Endothelial cell (in vitro differentiated cells): ENCODE measurements around the gene LANCL2. TPM values are rescaled to one million over a fixed set of nuclear protein-coding genes. Genes with fewer than 3 reads are reported as not detected.
"Not testable (repeated sequence)": the region's sequence is repeated elsewhere in the genome, so short reads cannot be mapped to it uniquely, and the experiment has no call there.

Experiments
- DNase-seq: peaks from one replicate; pipeline ENCODE4 v3.0.0; 2021; ENCODE audit warnings: low spot score
- H3K27ac Mint-ChIP-seq: one replicate; pipeline ENCODE4 v1.8.0; 2021; ENCODE audit warnings: mixed read lengths, inconsistent platforms; ENCODE audit not compliant: unreplicated experiment
- H3K27me3 Mint-ChIP-seq: one replicate; pipeline ENCODE4 v1.8.0; 2021; ENCODE audit warnings: mild to moderate bottlenecking, moderate library complexity, mixed read lengths, inconsistent platforms; ENCODE audit not compliant: unreplicated experiment
- H3K36me3 Mint-ChIP-seq: one replicate; pipeline ENCODE4 v1.8.0; 2021; ENCODE audit warnings: mild to moderate bottlenecking, low read depth, mixed read lengths, inconsistent platforms; ENCODE audit not compliant: unreplicated experiment
- H3K4me1 Mint-ChIP-seq: one replicate; pipeline ENCODE4 v1.8.0; 2021; ENCODE audit warnings: mild to moderate bottlenecking, mixed read lengths, inconsistent platforms; ENCODE audit not compliant: unreplicated experiment
- H3K4me3 Mint-ChIP-seq: one replicate; pipeline ENCODE4 v1.8.0; 2021; ENCODE audit warnings: mild to moderate bottlenecking, mixed read lengths, inconsistent platforms; ENCODE audit not compliant: unreplicated experiment
- H3K9me3 Mint-ChIP-seq: one replicate; pipeline ENCODE4 v1.8.0; 2021; ENCODE audit warnings: mixed read lengths, inconsistent platforms; ENCODE audit not compliant: unreplicated experiment
- total RNA-seq: library from RNA; stranded (reverse); fragmentation: NEBNext Ultra II Directional; extraction: Animal tissue kit (Norgen Biotek cat#: 25700); gene quantifications from one replicate; pipeline ENCODE4 v1.2.1, GENCODE V29; 2021; ENCODE audit not compliant: unreplicated experiment
- TF ChIP-seq, protein P1 (sequence below): fragments of 200-600 bp; sonication (generic); IDR thresholded peaks from one replicate; pipeline ENCODE4 v1.5.0; 2021; ENCODE audit warnings: antibody characterized with exemption; ENCODE audit not compliant: unreplicated experiment

The LANCL2 gene
- total RNA-seq, 1 donor from 2014 or later = 14.8 TPM

DNA sequence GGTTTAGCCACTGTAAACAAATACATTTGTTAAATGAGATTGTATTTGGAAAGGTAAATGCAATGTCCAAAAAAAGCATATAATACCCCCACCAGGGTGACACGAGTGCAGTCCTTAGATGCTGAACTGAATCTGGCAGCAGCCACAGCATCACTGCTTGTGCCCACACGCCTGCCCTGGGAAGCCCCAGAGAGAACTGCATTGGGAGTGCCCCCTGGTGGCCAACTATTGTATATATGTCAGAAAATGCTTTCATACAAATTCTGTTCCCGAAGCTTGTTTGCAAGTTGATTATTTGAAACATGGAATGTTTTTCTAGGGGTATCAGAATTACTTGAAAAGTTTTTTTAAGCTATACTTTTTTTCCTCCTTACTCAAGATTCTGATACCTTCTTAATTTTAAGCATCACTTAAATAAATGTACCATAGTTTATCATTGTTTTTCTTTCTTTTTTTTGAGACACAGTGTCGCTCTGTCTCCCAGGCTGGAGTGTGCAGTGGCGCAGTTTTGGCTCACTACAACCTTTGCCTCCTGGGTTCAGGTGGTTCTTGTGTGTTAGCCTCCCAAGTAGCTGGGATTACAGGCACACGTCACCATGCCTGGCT, 50.1 kb downstream of the LANCL2 start:
- TF ChIP-seq, protein P1, sequence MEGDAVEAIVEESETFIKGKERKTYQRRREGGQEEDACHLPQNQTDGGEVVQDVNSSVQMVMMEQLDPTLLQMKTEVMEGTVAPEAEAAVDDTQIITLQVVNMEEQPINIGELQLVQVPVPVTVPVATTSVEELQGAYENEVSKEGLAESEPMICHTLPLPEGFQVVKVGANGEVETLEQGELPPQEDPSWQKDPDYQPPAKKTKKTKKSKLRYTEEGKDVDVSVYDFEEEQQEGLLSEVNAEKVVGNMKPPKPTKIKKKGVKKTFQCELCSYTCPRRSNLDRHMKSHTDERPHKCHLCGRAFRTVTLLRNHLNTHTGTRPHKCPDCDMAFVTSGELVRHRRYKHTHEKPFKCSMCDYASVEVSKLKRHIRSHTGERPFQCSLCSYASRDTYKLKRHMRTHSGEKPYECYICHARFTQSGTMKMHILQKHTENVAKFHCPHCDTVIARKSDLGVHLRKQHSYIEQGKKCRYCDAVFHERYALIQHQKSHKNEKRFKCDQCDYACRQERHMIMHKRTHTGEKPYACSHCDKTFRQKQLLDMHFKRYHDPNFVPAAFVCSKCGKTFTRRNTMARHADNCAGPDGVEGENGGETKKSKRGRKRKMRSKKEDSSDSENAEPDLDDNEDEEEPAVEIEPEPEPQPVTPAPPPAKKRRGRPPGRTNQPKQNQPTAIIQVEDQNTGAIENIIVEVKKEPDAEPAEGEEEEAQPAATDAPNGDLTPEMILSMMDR = peak; percentile 98
- no peak overlapping the region for H3K4me3 Mint-ChIP-seq
- DNase-seq = peak; percentile 82
- no peak overlapping the region for H3K27ac Mint-ChIP-seq
- no peaks in the 10 kb centered on the region for H3K4me1 Mint-ChIP-seq
- no peaks in the 10 kb centered on the region for H3K36me3 Mint-ChIP-seq
- no peaks in the 10 kb centered on the region for H3K9me3 Mint-ChIP-seq
- H3K27me3 Mint-ChIP-seq = no peaks in the 10 kb centered on the region

DNA sequence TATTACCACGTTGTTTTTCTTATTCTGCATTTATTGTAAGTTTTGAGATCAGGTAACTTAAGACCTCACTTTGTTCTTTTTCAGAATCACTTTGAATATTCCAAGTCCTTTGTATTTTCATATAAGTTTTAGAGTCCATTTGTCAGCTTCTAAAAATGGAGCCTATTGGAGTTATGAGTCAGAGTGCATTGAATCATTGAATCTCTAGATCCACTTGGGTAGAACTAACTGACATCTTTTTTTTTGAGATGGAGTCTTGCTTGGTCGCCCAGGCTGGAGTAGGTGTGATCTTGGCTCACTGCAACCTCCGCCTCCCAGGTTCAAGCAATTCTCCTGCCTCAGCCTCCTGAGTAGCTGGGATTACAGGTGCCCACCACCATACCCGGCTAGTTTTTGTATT, 52.3 kb downstream of the LANCL2 start:
- H3K4me1 Mint-ChIP-seq, H3K4me3 Mint-ChIP-seq, H3K9me3 Mint-ChIP-seq, DNase-seq, H3K36me3 Mint-ChIP-seq, H3K27me3 Mint-ChIP-seq, H3K27ac Mint-ChIP-seq: not testable (repeated sequence)

GRCh38 chr7:55420530-55420929, 55.4 kb downstream of the LANCL2 start:
- Mint-ChIP-seq H3K27ac (no peak overlapping the region), H3K27me3 (no peaks in the 10 kb centered on the region), H3K36me3 (no peaks in the 10 kb centered on the region), H3K9me3 (no peaks in the 10 kb centered on the region), H3K4me1 (no peaks in the 10 kb centered on the region), H3K4me3 (no peak overlapping the region)
- no peak for DNase-seq
- TF ChIP-seq, protein P1 = no peak

DNA sequence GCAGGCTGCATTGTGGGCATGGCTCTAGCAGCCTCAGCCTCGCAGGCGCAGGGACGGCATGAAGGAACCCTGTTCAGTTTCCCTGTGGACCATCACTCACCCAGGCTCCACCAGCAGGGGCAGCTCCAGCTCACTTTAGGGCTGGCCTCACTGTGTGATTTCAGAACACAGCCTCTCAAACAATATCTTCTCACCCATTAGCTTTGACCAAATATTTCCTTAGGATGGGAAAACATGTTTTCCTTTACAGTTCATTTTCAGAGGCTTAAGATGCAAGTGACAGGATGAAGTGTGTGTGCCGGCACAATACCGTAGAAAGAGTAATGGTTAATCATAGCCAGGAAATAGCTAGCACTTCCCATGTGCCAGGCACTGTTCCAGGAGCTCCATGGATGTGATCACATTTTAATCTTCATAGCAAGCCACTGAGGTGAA, 58.2 kb downstream of the LANCL2 start:
- Mint-ChIP-seq H3K36me3 (peaks cover 9% of the 10 kb centered on the region), H3K27me3 (no peaks in the 10 kb centered on the region), H3K4me1 (no peaks in the 10 kb centered on the region), H3K27ac (no peak overlapping the region), H3K9me3 (no peaks in the 10 kb centered on the region), H3K4me3 (no peak overlapping the region)
- TF ChIP-seq, protein P1 = no peak
- no peak for DNase-seq

DNA sequence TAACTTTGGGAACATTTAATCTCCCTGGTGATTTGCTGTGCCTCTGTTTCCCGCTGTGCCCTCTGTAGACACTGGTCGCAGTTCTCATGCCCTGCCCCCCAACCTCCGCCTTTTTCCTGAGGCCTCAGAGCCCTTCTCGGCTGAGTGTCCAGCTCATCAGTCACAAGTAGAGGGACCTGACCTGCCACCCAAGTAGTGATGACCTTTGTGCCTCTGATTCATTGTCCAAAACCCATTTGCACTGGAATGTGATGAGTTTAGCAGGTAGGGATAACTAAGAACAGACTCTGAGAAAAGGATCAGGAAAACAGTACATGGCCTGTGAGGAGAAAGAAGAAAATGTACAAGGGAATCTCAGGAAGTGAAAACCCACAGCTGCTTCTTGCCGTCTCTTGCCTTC, 58.8 kb downstream of the LANCL2 start:
- no peak for DNase-seq

More for the DNA sequence above, 58.8 kb downstream of the LANCL2 start:
- no peaks in the 10 kb centered on the region for H3K9me3 Mint-ChIP-seq
- H3K27ac Mint-ChIP-seq = no peak overlapping the region
- peaks cover 9% of the 10 kb centered on the region for H3K36me3 Mint-ChIP-seq
- TF ChIP-seq, protein P1 = no peak
- no peaks in the 10 kb centered on the region for H3K4me1 Mint-ChIP-seq
- H3K4me3 Mint-ChIP-seq = no peak overlapping the region
- H3K27me3 Mint-ChIP-seq = no peaks in the 10 kb centered on the region
